H9 (cell line): ENCODE measurements around the gene PEX12. TPM values are rescaled to one million over a fixed set of nuclear protein-coding genes. Genes with fewer than 3 reads are reported as not detected.

ENCODE experiments used
- DNase-seq: peaks from one replicate; pipeline ENCODE4 v3.0.0-alpha.2; 2017
- H2AFZ ChIP-seq: one replicate; pipeline ENCODE4 v1.6.1; 2013; ENCODE audit warnings: mild to moderate bottlenecking, low read length, control low read depth, moderate library complexity
- H2AK5ac ChIP-seq: 2 replicates; pipeline ENCODE4 v1.6.1; 2013; ENCODE audit warnings: low read length, control low read depth, mixed read lengths; ENCODE audit not compliant: insufficient read length
- H2BK120ac ChIP-seq: one replicate; pipeline ENCODE4 v1.6.1; 2013; ENCODE audit warnings: low read depth, mild to moderate bottlenecking, low read length, control low read depth, inconsistent platforms; ENCODE audit not compliant: poor library complexity, severe bottlenecking
- H2BK12ac ChIP-seq: 2 replicates; pipeline ENCODE4 v1.6.1; 2013; ENCODE audit warnings: low read length, control low read depth, mixed read lengths, low read depth; ENCODE audit not compliant: insufficient read length
- H2BK15ac ChIP-seq: 2 replicates; pipeline ENCODE4 v1.6.1; 2013; ENCODE audit warnings: low read depth, low read length, control low read depth
- H2BK20ac ChIP-seq: one replicate; pipeline ENCODE4 v1.6.1; 2013; ENCODE audit warnings: low read depth, mild to moderate bottlenecking, low read length, control low read depth, inconsistent platforms; ENCODE audit not compliant: poor library complexity, severe bottlenecking
- H2BK5ac ChIP-seq: 2 replicates; pipeline ENCODE4 v1.6.1; 2013; ENCODE audit warnings: low read length, control low read depth, mixed read lengths; ENCODE audit not compliant: insufficient read length
- H3K14ac ChIP-seq: 2 replicates; pipeline ENCODE4 v1.6.1; 2013; ENCODE audit warnings: low read length, control low read depth; ENCODE audit not compliant: insufficient read depth
- H3K18ac ChIP-seq: 2 replicates; pipeline ENCODE4 v1.6.1; 2013; ENCODE audit warnings: low read depth, mild to moderate bottlenecking, mixed read lengths, low read length, control low read depth; ENCODE audit not compliant: insufficient read length
- H3K23ac ChIP-seq: 2 replicates; pipeline ENCODE4 v1.6.1; 2013; ENCODE audit warnings: low read length, control low read depth, mixed read lengths, low read depth; ENCODE audit not compliant: insufficient read length
- H3K23me2 ChIP-seq: 2 replicates; pipeline ENCODE4 v1.6.1; 2013; ENCODE audit warnings: low read depth, mild to moderate bottlenecking, mixed read lengths, low read length, control low read depth; ENCODE audit not compliant: insufficient read length, poor library complexity, severe bottlenecking
- H3K27ac ChIP-seq: 2 replicates; pipeline ENCODE4 v1.5.1; 2013; ENCODE audit warnings: low read length, control low read depth, mixed read lengths, low read depth; ENCODE audit not compliant: insufficient read length
- H3K27me3 ChIP-seq: 2 replicates; pipeline ENCODE4 v1.6.1; 2013; ENCODE audit warnings: low read length, control low read depth, inconsistent platforms; ENCODE audit not compliant: insufficient read depth
- H3K4ac ChIP-seq: 2 replicates; pipeline ENCODE4 v1.6.1; 2013; ENCODE audit warnings: low read depth, mild to moderate bottlenecking, control low read depth, inconsistent platforms, low read length, moderate library complexity
- H3K4me1 ChIP-seq: 2 replicates; pipeline ENCODE4 v1.6.1; 2013; ENCODE audit warnings: low read length, control low read depth, inconsistent platforms; ENCODE audit not compliant: insufficient read depth
- H3K4me2 ChIP-seq: 2 replicates; pipeline ENCODE4 v1.6.1; 2013; ENCODE audit warnings: low read length, control low read depth, mixed read lengths; ENCODE audit not compliant: insufficient read length, insufficient read depth
- H3K56ac ChIP-seq: 2 replicates; pipeline ENCODE4 v1.6.1; 2013; ENCODE audit warnings: low read depth, mild to moderate bottlenecking, mixed read lengths, low read length, control low read depth; ENCODE audit not compliant: insufficient read length
- H3K79me1 ChIP-seq: 2 replicates; pipeline ENCODE4 v1.6.1; 2013; ENCODE audit warnings: low read depth, mild to moderate bottlenecking, moderate library complexity, low read length, control low read depth, inconsistent platforms; ENCODE audit not compliant: insufficient read depth, poor library complexity, severe bottlenecking
- H3K79me2 ChIP-seq: 2 replicates; pipeline ENCODE4 v1.6.1; 2013; ENCODE audit warnings: low read length, control low read depth, inconsistent platforms; ENCODE audit not compliant: insufficient read depth
- H3K9ac ChIP-seq: 2 replicates; pipeline ENCODE4 v1.6.1; 2013; ENCODE audit warnings: low read length, control low read depth, mixed read lengths; ENCODE audit not compliant: insufficient read length; ENCODE audit errors: extremely low read depth
- H3K9me3 ChIP-seq: one replicate; pipeline ENCODE4 v1.6.1; 2013; ENCODE audit warnings: low read depth, low read length, inconsistent platforms; ENCODE audit not compliant: control insufficient read depth
- H3T11ph ChIP-seq: one replicate; pipeline ENCODE4 v1.6.1; 2013; ENCODE audit warnings: mild to moderate bottlenecking, low read length, control low read depth, inconsistent platforms
- H4K20me1 ChIP-seq: one replicate; pipeline ENCODE4 v1.6.1; 2013; ENCODE audit not compliant: control insufficient read depth, insufficient read length, insufficient read depth
- H4K5ac ChIP-seq: 2 replicates; pipeline ENCODE4 v1.6.1; 2013; ENCODE audit warnings: low read depth, mild to moderate bottlenecking, mixed read lengths, low read length, control low read depth; ENCODE audit not compliant: insufficient read length
- H4K8ac ChIP-seq: replicated peaks from 2 replicates; pipeline ENCODE4 v1.6.1; 2013; ENCODE audit warnings: low read length, control low read depth, mixed read lengths, low read depth; ENCODE audit not compliant: insufficient read length
- H4K91ac ChIP-seq: 2 replicates; pipeline ENCODE4 v1.6.1; 2013; ENCODE audit warnings: low read depth, mild to moderate bottlenecking, moderate library complexity, mixed read lengths, low read length, control low read depth; ENCODE audit not compliant: insufficient read length
- H3K27ac Mint-ChIP-seq, 3 experiments: 2 replicates in 2 of 3; 3 replicates in 1 of 3; pipeline ENCODE4 v1.8.0; 2020 to 2021; ENCODE audit warnings: mixed read lengths in 3 of 3, mild to moderate bottlenecking in 1 of 3, moderate library complexity in 1 of 3
- H3K27me3 Mint-ChIP-seq: 2 replicates; pipeline ENCODE4 v1.8.0; 2021; ENCODE audit warnings: low read depth, mild to moderate bottlenecking, moderate library complexity, mixed read lengths
- H3K36me3 Mint-ChIP-seq, 3 experiments: 2 replicates in 2 of 3; 3 replicates in 1 of 3; pipeline ENCODE4 v1.8.0; 2020 to 2021; ENCODE audit warnings: low read depth in 3 of 3, mixed read lengths in 3 of 3; ENCODE audit not compliant: insufficient read depth in 1 of 3
- H3K4me1 Mint-ChIP-seq, 2 experiments: 2 replicates each; pipeline ENCODE4 v1.8.0; 2020; ENCODE audit warnings: mixed read lengths in 2 of 2
- H3K4me3 Mint-ChIP-seq, 2 experiments: 2 replicates in 1 of 2; 3 replicates in 1 of 2; pipeline ENCODE4 v1.8.0; 2020 to 2021; ENCODE audit warnings: mild to moderate bottlenecking in 2 of 2, mixed read lengths in 2 of 2, moderate library complexity in 1 of 2
- H3K9me3 Mint-ChIP-seq, 2 experiments: 2 replicates in 1 of 2; 3 replicates in 1 of 2; pipeline ENCODE4 v1.8.0; 2020; ENCODE audit warnings: mild to moderate bottlenecking in 2 of 2, mixed read lengths in 2 of 2, moderate library complexity in 1 of 2
- WGBS: extraction: QIAGEN DNeasy Blood & Tissue Kit; methylation state at CpG from one replicate; pipeline ENCODE4 v1.1.7; 2013; ENCODE audit warnings: missing lambda C conversion rate, low lambda C conversion rate, mixed read lengths; ENCODE audit not compliant: insufficient read length; ENCODE audit errors: extremely low coverage; 5-methylcytosine and 5-hydroxymethylcytosine counted together
- total RNA-seq: library from RNA; stranded (reverse); gene quantifications from 2 replicates; pipeline ENCODE4 v1.2.1, GENCODE V29; 2021
- TF ChIP-seq, protein P1 (sequence below): fragments of 200-600 bp; sonication (generic); conservative IDR thresholded peaks from 3 replicates; pipeline ENCODE4 v1.8.0; 2021; ENCODE audit warnings: antibody characterized with exemption, mild to moderate bottlenecking

Gene PEX12
- total RNA-seq, 1 experiment from 2014 or later = 5.4 TPM

DNA sequence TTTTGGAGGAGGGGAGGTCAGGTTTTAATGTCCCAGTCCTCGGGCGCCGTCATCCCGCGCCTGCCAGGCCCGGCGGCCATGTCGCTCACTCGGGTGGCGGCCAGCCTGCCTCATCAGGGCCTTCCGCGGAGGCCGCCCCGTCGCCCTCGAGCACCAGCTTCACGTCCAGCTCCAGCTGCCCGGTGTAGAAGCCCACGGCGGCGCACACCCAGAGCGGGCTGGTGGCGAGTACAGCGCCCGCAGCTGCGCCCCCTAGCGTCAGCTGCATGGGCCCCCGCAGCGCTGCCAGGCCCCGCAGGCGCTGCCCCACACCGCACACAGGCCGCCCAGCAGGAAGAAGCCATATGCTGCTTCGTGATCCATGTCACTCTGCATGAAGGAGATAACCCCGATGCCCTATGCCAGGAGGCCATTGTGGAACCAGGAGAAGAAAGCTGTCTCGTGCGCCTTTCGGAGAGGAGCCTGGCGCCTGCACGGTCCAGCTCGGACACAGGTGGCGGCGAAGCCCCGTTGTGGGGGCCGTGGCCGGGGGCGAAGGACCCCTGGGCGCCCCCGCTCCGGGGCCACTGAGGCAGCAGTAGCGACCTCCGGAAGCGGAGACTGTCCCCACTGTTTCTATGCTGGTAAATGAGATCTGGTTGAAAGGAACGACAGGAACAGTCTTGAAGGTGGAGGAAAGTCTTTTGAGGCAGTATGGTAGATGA is 18.3 kb upstream of the PEX12 start:
- no CpG with 5 or more reads among the region's 54 CpGs for WGBS
- Histone ChIP-seq H3K79me2 (no peaks in the 10 kb centered on the region), H3K56ac (no peak overlapping the region), H3K9me3 (no peaks in the 10 kb centered on the region), H2BK15ac (no peak overlapping the region), H2BK12ac (no peak overlapping the region), H2AFZ (no peak overlapping the region), H3T11ph (no peak overlapping the region), H2BK20ac (no peak overlapping the region), H3K23ac (no peak overlapping the region), H3K4ac (no peak overlapping the region), H2AK5ac (no peak overlapping the region), H3K4me2 (no peak overlapping the region), H4K8ac (no peak overlapping the region), H3K18ac (no peak overlapping the region), H3K79me1 (no peaks in the 10 kb centered on the region), H4K5ac (no peak overlapping the region), H4K20me1 (no peaks in the 10 kb centered on the region), H3K14ac (no peak overlapping the region), H3K9ac (no peak overlapping the region), H3K23me2 (no peaks in the 10 kb centered on the region), H2BK120ac (no peak overlapping the region), H4K91ac (no peak overlapping the region), H3K27me3 (no peaks in the 10 kb centered on the region), H3K27ac (no peak overlapping the region), H2BK5ac (no peak overlapping the region), H3K4me1 (no peaks in the 10 kb centered on the region)
- peaks cover 0 to 5% of the 10 kb centered on the region in 2 experiments; a peak in 1 of 4 replicates for H3K4me1 Mint-ChIP-seq
- no peaks in the 10 kb centered on the region for H3K27me3 Mint-ChIP-seq
- TF ChIP-seq, protein P1, sequence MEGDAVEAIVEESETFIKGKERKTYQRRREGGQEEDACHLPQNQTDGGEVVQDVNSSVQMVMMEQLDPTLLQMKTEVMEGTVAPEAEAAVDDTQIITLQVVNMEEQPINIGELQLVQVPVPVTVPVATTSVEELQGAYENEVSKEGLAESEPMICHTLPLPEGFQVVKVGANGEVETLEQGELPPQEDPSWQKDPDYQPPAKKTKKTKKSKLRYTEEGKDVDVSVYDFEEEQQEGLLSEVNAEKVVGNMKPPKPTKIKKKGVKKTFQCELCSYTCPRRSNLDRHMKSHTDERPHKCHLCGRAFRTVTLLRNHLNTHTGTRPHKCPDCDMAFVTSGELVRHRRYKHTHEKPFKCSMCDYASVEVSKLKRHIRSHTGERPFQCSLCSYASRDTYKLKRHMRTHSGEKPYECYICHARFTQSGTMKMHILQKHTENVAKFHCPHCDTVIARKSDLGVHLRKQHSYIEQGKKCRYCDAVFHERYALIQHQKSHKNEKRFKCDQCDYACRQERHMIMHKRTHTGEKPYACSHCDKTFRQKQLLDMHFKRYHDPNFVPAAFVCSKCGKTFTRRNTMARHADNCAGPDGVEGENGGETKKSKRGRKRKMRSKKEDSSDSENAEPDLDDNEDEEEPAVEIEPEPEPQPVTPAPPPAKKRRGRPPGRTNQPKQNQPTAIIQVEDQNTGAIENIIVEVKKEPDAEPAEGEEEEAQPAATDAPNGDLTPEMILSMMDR = peak; percentile 90
- H3K9me3 Mint-ChIP-seq = no peaks in the 10 kb centered on the region
- no peak overlapping the region for H3K4me3 Mint-ChIP-seq
- H3K27ac Mint-ChIP-seq = no peak overlapping the region; a peak in 1 of 7 replicates
- peaks cover 19 to 64% (median 52%) of the 10 kb centered on the region in 3 experiments; a peak in 6 of 7 replicates for H3K36me3 Mint-ChIP-seq
- DNase-seq = peak; percentile 93
